HG03520 (cell line): Measurements from ENCODE around the gene TWSG1.
"Not testable (repeated sequence)": the region's sequence is repeated elsewhere in the genome, so short reads cannot be mapped to it uniquely, and the experiment has no call there.

Source experiments
- ATAC-seq: cut with Tn5 transposase; IDR thresholded peaks from one replicate; pipeline ENCODE4 v1.9.1; 2021; ENCODE audit warnings: mild to moderate bottlenecking, moderate library complexity; ENCODE audit not compliant: unreplicated experiment

TWSG1 gene

GRCh38 chr18:9386879-9387278 is 52.3 kb downstream of the TWSG1 start:
- no peak for ATAC-seq

- ATAC-seq: no peak
Measured at GRCh38 chr18:9387891-9388290, 53.3 kb downstream of the TWSG1 start.

GRCh38 chr18:9389706-9390105 is 55.1 kb downstream of the TWSG1 start:
- no peak for ATAC-seq

- no peak for ATAC-seq
Measured at GRCh38 chr18:9392726-9393125, 58.2 kb downstream of the TWSG1 start.

- ATAC-seq: no peak
Measured at GRCh38 chr18:9394046-9394445, 59.5 kb downstream of the TWSG1 start.

GRCh38 chr18:9400197-9400596 is 65.6 kb downstream of the TWSG1 start:
- ATAC-seq: no peak

GRCh38 chr18:9401176-9401575 is 66.6 kb downstream of the TWSG1 start:
- ATAC-seq: no peak

- ATAC-seq: not testable (repeated sequence)
Measured at GRCh38 chr18:9402358-9403007, 67.9 kb downstream of the TWSG1 start.

GRCh38 chr18:9403795-9404564 is 69.4 kb downstream of the TWSG1 start:
- ATAC-seq: no peak

GRCh38 chr18:9404565-9405060 is 70.0 kb downstream of the TWSG1 start:
- ATAC-seq: no peak

- ATAC-seq: no peak
Measured at GRCh38 chr18:9405130-9405529, 70.6 kb downstream of the TWSG1 start.

- no peak for ATAC-seq
Measured at GRCh38 chr18:9405977-9406376, 71.4 kb downstream of the TWSG1 start.

- ATAC-seq: no peak
Measured at GRCh38 chr18:9410515-9410914, 75.9 kb downstream of the TWSG1 start.

GRCh38 chr18:9413576-9413975 is 79.0 kb downstream of the TWSG1 start:
- no peak for ATAC-seq

GRCh38 chr18:9416563-9417072 is 82.0 kb downstream of the TWSG1 start:
- no peak for ATAC-seq

GRCh38 chr18:9417073-9417851 is 82.7 kb downstream of the TWSG1 start:
- ATAC-seq: no peak

- ATAC-seq: no peak
Measured at GRCh38 chr18:9418047-9418690, 83.6 kb downstream of the TWSG1 start.

- no peak for ATAC-seq
Measured at GRCh38 chr18:9419956-9420631, 85.5 kb downstream of the TWSG1 start.

GRCh38 chr18:9421096-9421900 is 86.7 kb downstream of the TWSG1 start:
- ATAC-seq: no peak
